ENCODE results near the gene RAB1A.

The RAB1A gene

GRCh38 chr2:65062843-65063825 is 66.8 kb downstream of the RAB1A start:
- no peak overlapping the region for H3K4me3 ChIP-seq (ENCODE audit: control insufficient read depth, low read depth, low read length)
- TF ChIP-seq CTCF (conservative IDR thresholded peaks at IDR 0.05; ENCODE audit: control insufficient read depth, insufficient read depth, low read depth, low read length) = no peak
- peak; percentile 75 for DNase-seq (ENCODE audit: low read depth)

GRCh38 chr2:65061910-65062339 is 68.0 kb downstream of the RAB1A start:
- H3K4me3 ChIP-seq (ENCODE audit: control insufficient read depth, low read depth, low read length) = no peak overlapping the region
- no peak for TF ChIP-seq CTCF (conservative IDR thresholded peaks at IDR 0.05; ENCODE audit: control insufficient read depth, insufficient read depth, low read depth, low read length)
- no peak for DNase-seq (ENCODE audit: low read depth)

- no peak for TF ChIP-seq CTCF (conservative IDR thresholded peaks at IDR 0.05; ENCODE audit: control insufficient read depth, insufficient read depth, low read depth, low read length)
- H3K4me3 ChIP-seq (ENCODE audit: control insufficient read depth, low read depth, low read length) = no peak overlapping the region
- no peak for DNase-seq (ENCODE audit: low read depth)
Observed at GRCh38 chr2:65061146-65061909, 68.6 kb downstream of the RAB1A start.

GRCh38 chr2:65059071-65059470 is 70.8 kb downstream of the RAB1A start:
- no peak for TF ChIP-seq CTCF (conservative IDR thresholded peaks at IDR 0.05; ENCODE audit: control insufficient read depth, insufficient read depth, low read depth, low read length)
- no peak overlapping the region for H3K4me3 ChIP-seq (ENCODE audit: control insufficient read depth, low read depth, low read length)
- DNase-seq (ENCODE audit: low read depth) = no peak

GRCh38 chr2:65057391-65058052 is 72.4 kb downstream of the RAB1A start:
- peak overlapping the region; percentile 76 for H3K4me3 ChIP-seq (ENCODE audit: control insufficient read depth, low read depth, low read length)
- no peak for TF ChIP-seq CTCF (conservative IDR thresholded peaks at IDR 0.05; ENCODE audit: control insufficient read depth, insufficient read depth, low read depth, low read length)
- DNase-seq (ENCODE audit: low read depth) = peak; percentile 77

- peak overlapping the region; percentile 76 for H3K4me3 ChIP-seq (ENCODE audit: control insufficient read depth, low read depth, low read length)
- no peak for DNase-seq (ENCODE audit: low read depth)
- no peak for TF ChIP-seq CTCF (conservative IDR thresholded peaks at IDR 0.05; ENCODE audit: control insufficient read depth, insufficient read depth, low read depth, low read length)
Observed at GRCh38 chr2:65057054-65057375, 72.9 kb downstream of the RAB1A start.
